LNCAP (cell line): Measurements from ENCODE around the gene PRRC2B.

Experiments
- CTCF ChIP-seq: fragments of 450-650 bp; IDR thresholded peaks from 2 replicates; pipeline ENCODE4 v1.5.1; 2017; ENCODE audit warnings: mild to moderate bottlenecking

Gene PRRC2B

GRCh38 chr9:131448818-131449217 is 54.9 kb downstream of the PRRC2B start:
- TF ChIP-seq CTCF, result no peak

GRCh38 chr9:131449276-131449675 is 55.4 kb downstream of the PRRC2B start:
- TF ChIP-seq CTCF, result no peak

GRCh38 chr9:131454028-131454427 is 60.1 kb downstream of the PRRC2B start:
- TF ChIP-seq CTCF, result no peak

GRCh38 chr9:131457746-131458145 is 63.9 kb downstream of the PRRC2B start:
- no peak for TF ChIP-seq CTCF

GRCh38 chr9:131459056-131459455 is 65.2 kb downstream of the PRRC2B start:
- no peak for TF ChIP-seq CTCF

GRCh38 chr9:131461166-131461565 is 67.3 kb downstream of the PRRC2B start:
- no peak for TF ChIP-seq CTCF

GRCh38 chr9:131464354-131465000 is 70.6 kb downstream of the PRRC2B start:
- TF ChIP-seq CTCF, result no peak

- no peak for TF ChIP-seq CTCF
Observed at GRCh38 chr9:131465401-131465800, 71.5 kb downstream of the PRRC2B start.
